Mucosa of stomach (tissue), 1 donor: ENCODE measurements around the gene SCN8A.
A peak's percentile ranks its signal among the peaks of the same experiment; 100 is the strongest.

ENCODE experiments used
- H3K27me3 ChIP-seq: one replicate; pipeline ENCODE4 v1.7.0; 2013; ENCODE audit warnings: mild to moderate bottlenecking, low read length; ENCODE audit not compliant: control insufficient read depth, insufficient read depth
- H3K36me3 ChIP-seq: one replicate; pipeline ENCODE4 v1.7.0; 2013; ENCODE audit warnings: low read length; ENCODE audit not compliant: control insufficient read depth, insufficient read depth
- H3K4me1 ChIP-seq: one replicate; pipeline ENCODE4 v1.7.0; 2013; ENCODE audit warnings: mild to moderate bottlenecking, low read length; ENCODE audit not compliant: control insufficient read depth, insufficient read depth
- H3K4me3 ChIP-seq: one replicate; pipeline ENCODE4 v1.7.0; 2013; ENCODE audit warnings: low read length
- H3K9ac ChIP-seq: one replicate; pipeline ENCODE4 v1.7.0; 2013; ENCODE audit warnings: mild to moderate bottlenecking, low read length, moderate library complexity
- H3K9me3 ChIP-seq: one replicate; pipeline ENCODE4 v1.7.0; 2013; ENCODE audit warnings: mild to moderate bottlenecking, low read length, moderate library complexity; ENCODE audit not compliant: control insufficient read depth
- donor health status: Pancreatic carcinoma.

The SCN8A gene

DNA sequence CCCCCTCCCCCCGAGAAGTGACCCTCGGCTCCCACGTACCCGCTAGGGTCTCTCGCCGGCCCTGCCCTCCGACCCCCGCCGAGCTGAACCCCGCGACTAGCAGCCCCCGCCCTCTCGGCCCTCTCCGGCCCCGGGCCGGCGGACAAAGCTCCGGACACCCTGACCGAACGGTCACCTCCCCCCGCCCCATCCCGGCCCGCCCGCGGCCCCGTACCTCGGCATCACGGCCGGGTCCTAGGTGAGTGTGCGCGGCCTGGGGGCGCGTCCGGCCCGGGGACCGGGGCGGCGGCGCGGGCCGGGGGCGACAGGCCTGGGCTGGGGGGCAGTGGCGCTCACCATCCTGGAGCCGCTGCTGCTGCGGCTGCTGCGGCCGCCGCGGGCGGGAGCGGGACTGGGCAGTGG lies 257.3 kb downstream of the SCN8A start, which contains the start of gene FIGNL2:
FIGNL2 (minus strand) TSS at position 393 of the 402 bp plus-strand sequence. CDS start 26,305 bp downstream, outside the sequence.
- no peaks in the 10 kb centered on the region for H3K36me3 ChIP-seq
- H3K27me3 ChIP-seq, result peaks cover 62% of the 10 kb centered on the region
- H3K4me3 ChIP-seq, result no peak within 1 kb of the TSS
- no peaks in the 10 kb centered on the region for H3K9me3 ChIP-seq
- peaks cover 21% of the 10 kb centered on the region for H3K4me1 ChIP-seq
- H3K9ac ChIP-seq, result no peak within 1 kb of the TSS

DNA sequence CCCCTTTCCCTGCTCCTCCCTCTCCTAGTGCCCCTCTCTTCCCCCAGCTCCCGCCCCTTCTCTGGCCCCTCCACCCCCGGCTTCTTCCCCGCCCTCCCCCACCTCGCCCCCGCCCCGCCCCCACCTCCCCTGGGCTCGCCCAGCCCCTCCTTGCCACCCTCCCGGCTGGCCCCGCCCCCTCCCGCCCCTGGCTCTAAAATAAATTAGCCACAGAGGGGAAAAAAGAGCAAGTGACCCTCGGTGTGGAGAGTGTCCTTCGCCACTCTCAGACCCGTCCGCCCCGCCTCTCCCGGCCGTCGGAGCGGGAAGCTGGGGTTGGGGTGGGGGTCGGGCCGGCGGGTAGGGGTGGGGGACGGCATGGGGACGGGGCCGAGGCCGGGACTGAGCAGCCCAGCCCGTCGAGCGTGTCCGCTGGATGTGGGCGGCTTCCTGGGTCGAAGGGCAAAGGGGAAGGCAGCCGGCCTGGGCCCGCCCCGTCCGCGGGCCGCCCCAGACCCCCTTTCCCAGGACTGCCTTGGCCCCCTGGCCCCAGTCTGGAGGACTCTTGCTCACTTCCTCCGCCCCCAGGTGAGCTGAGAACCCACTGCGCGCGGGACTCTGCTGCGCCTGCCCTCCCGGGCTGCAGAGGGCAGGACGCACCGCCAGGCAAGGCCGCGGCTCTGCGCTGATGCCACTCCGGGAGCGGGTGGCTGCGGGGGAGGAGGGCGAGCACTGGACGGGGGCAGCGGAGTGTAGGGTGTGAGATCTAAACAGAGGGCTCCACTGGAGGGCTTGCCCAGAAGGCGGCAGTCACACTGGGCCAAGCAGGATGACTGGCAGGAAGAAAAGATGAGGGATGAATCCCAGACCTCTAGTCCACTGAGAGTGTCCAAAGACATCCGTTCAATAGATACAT lies 258.1 kb downstream of the SCN8A start:
- no peaks in the 10 kb centered on the region for H3K9me3 ChIP-seq
- H3K9ac ChIP-seq, result no peak overlapping the region
- peaks cover 55% of the 10 kb centered on the region for H3K27me3 ChIP-seq
- no peak overlapping the region for H3K4me3 ChIP-seq
- H3K4me1 ChIP-seq, result peaks cover 21% of the 10 kb centered on the region
- H3K36me3 ChIP-seq, result no peaks in the 10 kb centered on the region

DNA sequence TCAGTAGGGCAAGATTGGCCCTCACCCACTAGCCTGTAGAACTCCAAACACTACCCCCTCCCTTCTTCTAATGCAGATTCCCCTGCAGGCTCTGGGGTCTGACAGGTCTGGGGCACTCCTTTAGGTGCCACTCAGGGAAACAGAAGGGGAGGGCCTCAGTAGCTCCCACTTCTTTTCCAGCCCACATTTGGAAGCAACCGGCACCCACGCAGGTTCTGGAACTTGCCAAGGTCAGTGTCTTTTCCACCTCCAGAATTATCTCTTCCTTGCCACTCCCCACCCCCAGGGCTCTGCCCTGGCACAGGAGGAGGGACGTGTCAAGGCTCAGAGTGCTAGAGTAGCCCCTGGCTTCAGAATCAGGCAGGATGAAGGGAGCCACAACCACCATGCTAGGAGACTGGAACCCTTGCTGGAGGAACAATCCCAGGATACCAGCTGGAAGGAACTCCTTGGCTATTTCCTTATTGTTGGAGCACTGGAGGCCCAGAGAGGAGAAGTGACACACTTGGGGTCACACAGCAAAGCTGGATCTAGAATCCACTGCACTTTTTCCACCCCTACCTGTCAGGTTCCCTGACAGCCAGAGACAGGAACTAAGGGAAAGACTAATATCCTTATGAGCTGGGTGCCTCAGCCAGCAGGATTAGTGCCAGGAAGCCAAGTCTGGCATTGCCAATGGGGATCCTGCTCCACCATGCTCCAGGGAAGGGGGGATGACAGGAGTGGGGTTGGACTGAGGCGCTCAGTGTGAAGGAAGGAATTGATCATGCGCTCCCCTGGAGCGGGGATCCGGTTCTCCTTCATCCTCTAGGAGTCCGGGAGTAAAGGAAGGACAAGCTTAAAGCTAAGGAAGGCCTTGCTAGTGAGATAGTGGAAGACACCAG lies 259.3 kb downstream of the SCN8A start:
- no peak overlapping the region for H3K4me3 ChIP-seq
- H3K4me1 ChIP-seq, result peaks cover 21% of the 10 kb centered on the region
- no peaks in the 10 kb centered on the region for H3K9me3 ChIP-seq
- H3K27me3 ChIP-seq, result peaks cover 42% of the 10 kb centered on the region
- no peak overlapping the region for H3K9ac ChIP-seq
- H3K36me3 ChIP-seq, result no peaks in the 10 kb centered on the region

DNA sequence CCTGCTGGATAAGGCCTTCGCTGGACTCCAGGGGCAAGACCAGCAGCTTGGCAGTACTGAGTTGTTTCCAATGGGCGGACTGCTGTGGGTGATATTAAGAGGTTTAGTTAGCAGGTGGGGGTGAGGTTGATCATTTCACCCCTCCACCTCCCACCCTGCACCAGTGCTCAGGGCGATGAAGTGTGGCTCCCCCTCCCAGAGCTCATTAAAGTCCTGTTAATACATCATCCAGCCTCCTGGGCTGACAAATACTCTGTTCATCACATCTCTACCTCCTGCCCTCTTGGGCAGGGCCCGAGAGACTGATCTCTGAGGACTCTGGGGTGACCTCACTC lies 259.9 kb downstream of the SCN8A start:
- Histone ChIP-seq H3K4me1 (peaks cover 21% of the 10 kb centered on the region), H3K9me3 (no peaks in the 10 kb centered on the region), H3K4me3 (no peak overlapping the region), H3K9ac (no peak overlapping the region), H3K27me3 (peaks cover 40% of the 10 kb centered on the region), H3K36me3 (no peaks in the 10 kb centered on the region)

DNA sequence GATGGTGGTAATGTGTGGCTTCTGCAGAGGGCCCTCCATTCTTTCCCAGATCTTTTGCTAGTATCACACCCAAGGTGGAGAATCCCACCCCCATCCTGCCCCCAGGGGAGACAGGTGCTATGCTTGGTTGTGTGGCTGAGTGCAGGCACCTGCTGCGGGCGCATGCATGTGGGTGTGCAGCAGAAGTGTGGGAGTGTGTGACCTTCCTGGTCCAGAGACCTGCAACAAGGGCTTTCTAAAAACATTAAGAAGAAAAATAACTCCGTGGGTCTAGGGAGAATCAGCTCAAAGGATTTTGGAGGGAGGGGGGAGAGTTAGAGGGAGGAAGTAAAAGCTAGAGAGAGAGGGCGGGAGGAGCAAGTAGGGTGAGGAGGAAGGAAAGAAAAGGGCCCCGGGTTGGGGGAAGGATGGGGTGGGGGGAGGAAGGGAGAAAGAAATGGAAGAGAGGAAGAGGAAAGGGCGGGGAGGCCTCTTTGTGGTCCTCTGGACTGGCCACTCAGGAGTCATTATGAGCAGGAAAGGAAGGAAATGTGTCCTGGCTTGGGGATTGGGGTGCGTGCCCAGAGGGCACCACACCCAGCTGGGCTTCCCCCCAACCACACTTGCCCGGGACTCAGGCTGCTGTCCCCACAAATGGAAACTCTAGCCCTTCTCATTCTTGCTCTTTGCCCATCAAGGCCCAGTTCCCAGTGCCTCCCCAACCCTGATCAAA lies 260.5 kb downstream of the SCN8A start:
- H3K27me3 ChIP-seq, result peaks cover 40% of the 10 kb centered on the region
- H3K4me1 ChIP-seq, result peaks cover 17% of the 10 kb centered on the region
- H3K4me3 ChIP-seq, result no peak overlapping the region
- no peak overlapping the region for H3K9ac ChIP-seq
- no peaks in the 10 kb centered on the region for H3K9me3 ChIP-seq
- no peaks in the 10 kb centered on the region for H3K36me3 ChIP-seq

DNA sequence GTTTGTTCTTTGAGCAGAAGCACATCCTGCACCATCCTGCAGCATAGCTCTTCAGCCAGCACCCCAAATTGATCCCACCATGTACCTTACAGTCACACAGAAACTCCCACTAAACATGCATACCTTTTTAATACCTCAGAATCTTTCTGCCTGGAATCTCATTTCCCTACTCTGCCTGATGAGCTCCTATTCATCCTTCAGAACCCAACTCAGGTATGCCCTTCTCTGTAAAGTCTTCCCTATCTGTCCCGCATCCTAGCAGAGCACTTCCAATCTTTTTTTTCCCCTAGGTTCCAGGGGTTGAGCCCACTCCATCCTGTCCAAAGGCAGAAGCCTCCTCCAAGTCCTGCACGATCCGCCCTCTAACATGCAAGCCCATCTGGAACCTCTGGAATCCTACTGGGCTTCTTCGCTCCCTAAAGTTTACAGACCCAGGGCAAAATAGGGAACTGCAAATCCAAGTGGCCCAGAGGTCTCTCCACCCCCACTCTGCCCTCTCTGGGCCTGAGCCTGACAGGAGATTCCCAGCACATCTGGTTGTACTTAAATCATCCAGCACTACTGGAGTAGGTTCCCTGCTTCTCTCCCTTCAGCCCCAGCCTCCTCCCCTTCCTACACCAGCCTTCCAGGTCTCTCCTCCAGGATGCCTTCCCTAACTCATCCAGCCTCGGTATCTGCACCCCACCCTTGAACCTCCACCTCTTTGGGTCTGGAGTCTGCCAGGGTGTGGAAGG lies 261.5 kb downstream of the SCN8A start:
- peaks cover 34% of the 10 kb centered on the region for H3K27me3 ChIP-seq
- H3K9ac ChIP-seq, result no peak overlapping the region
- no peak overlapping the region for H3K4me3 ChIP-seq
- no peaks in the 10 kb centered on the region for H3K9me3 ChIP-seq
- peaks cover 10% of the 10 kb centered on the region for H3K4me1 ChIP-seq
- H3K36me3 ChIP-seq, result no peaks in the 10 kb centered on the region

DNA sequence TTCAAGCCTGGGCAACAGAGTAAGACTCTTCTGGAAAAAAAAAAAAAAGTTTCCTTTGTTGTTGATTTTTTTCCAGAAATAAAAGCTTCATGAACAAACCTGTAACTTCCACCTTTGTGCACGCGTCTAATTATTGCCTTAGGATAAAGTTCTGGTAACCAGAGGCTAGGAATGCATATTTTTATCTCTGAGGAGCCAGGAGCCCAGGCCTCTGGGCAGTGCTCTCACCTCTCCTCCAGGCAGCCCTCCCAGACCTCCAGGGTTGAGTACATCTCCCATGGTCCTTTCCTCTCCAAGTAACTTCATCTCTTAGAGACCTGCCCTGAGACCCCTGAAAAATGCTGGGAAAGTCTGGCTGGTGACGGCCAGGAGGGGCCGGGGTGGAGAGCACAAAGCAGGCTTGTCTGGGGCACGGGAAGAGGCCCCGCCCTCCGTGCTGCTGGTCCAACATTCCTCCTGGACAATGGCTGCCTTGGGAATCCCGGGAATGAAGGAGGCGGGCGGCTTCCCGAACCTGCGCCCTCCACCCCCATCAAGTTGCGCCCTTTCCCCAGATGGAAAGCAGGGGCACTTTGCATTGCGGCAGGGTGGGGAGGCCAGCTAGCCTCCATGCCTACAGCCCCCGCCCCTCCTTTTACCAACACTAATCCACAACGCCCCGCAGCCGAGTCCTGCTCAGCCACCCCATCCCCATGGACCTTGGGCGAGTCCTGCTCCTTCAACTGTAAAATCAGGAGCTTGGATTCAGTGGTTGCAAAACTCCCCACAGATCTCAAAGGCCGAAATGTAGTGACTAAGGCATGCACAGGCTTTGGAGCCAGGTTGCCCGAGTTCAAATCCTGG lies 264.8 kb downstream of the SCN8A start:
- Histone ChIP-seq H3K36me3 (no peaks in the 10 kb centered on the region), H3K4me1 (peaks cover 3% of the 10 kb centered on the region), H3K9ac (peak overlapping the region; percentile 39), H3K4me3 (no peak overlapping the region), H3K9me3 (no peaks in the 10 kb centered on the region), H3K27me3 (peaks cover 17% of the 10 kb centered on the region)

DNA sequence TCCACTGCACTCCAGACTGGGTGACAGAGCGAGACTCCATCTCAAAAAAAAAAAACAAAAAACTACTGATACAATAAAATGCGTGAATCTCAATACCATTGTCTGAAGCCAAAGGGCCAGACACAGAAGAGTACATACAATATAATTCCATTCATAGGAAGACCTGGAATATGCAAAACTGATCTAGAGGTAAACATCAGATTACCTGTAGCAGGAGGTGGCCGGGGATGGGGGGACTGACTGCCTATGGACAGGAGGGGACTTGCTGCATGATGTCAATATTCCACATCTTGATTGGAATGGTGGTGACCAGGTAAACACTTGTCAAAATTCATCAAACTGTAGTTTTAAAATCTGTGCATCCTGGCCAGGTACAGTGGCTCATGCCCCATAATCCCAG lies 270.0 kb downstream of the SCN8A start:
- H3K4me3 ChIP-seq, result no peak overlapping the region
- H3K9me3 ChIP-seq, result no peaks in the 10 kb centered on the region
- H3K9ac ChIP-seq, result no peak overlapping the region
- H3K4me1 ChIP-seq, result peaks cover 7% of the 10 kb centered on the region
- H3K36me3 ChIP-seq, result no peaks in the 10 kb centered on the region
- H3K27me3 ChIP-seq, result peaks cover 47% of the 10 kb centered on the region
